ENCODE results near the gene MAD2L2. TPM values are rescaled to one million over a fixed set of nuclear protein-coding genes. Genes with fewer than 3 reads are reported as not detected.

MAD2L2 gene
- total RNA-seq, 4 donors from 2014 or later, result 5.2 to 11.4 (median 7.1) TPM

GRCh38 chr1:11729155-11729497, 48.2 kb upstream of the MAD2L2 start:
- Histone ChIP-seq H3K9me3 (no peaks in the 10 kb centered on the region), H3K27me3 (no peaks in the 10 kb centered on the region), H3K4me3 (no peak overlapping the region), H3K4me1 (peaks cover 10 to 34% (median 23%) of the 10 kb centered on the region in 4 donors), H3K27ac (peak overlapping the region in 2 of 4 donors; percentile 63 to 89), H3K36me3 (no peaks in the 10 kb centered on the region)
- in situ Hi-C loops (cut with MboI; ENCODE audit: low pct_ligation_motif_present in 1 of 4, low pct_unique_long_range_greater_than_20kb in 1 of 4, low sequenced_read_pairs in 3 of 4) (no loop called here), intact Hi-C loops (cut with DNase I; ENCODE audit: low total_unique reads) (no loop called here)
- no peak for TF ChIP-seq CTCF (IDR thresholded peaks at IDR 0.05)
- no peak for TF ChIP-seq POLR2A (IDR thresholded peaks at IDR 0.05)
- TF ChIP-seq EP300 (IDR thresholded peaks at IDR 0.05; ENCODE audit: low read depth), result no peak
- TF ChIP-seq POLR2AphosphoS5 (IDR thresholded peaks at IDR 0.05), result no peak
- WGBS, 2 donors (ENCODE audit: low coverage in 1 of 2), result 86% methylated on average over 10 of the region's 11 CpGs; no CpG with 5 or more reads in 1 of the 2 donors
- no peak for DNase-seq

GRCh38 chr1:11728126-11728806, 47.3 kb upstream of the MAD2L2 start:
- Histone ChIP-seq H3K27ac (no peak overlapping the region), H3K27me3 (no peaks in the 10 kb centered on the region), H3K36me3 (no peaks in the 10 kb centered on the region), H3K4me3 (no peak overlapping the region), H3K4me1 (peaks cover 10 to 34% (median 23%) of the 10 kb centered on the region in 4 donors), H3K9me3 (no peaks in the 10 kb centered on the region)
- in situ Hi-C loops (cut with MboI; ENCODE audit: low pct_ligation_motif_present in 1 of 4, low pct_unique_long_range_greater_than_20kb in 1 of 4, low sequenced_read_pairs in 3 of 4), result no loop called here
- intact Hi-C loops (cut with DNase I; ENCODE audit: low total_unique reads), result no loop called here
- DNase-seq, result no peak
- WGBS, 2 donors (ENCODE audit: low coverage in 1 of 2), result 98% methylated on average over 4 of the region's 4 CpGs; no CpG with 5 or more reads in 1 of the 2 donors
- TF ChIP-seq EP300 (IDR thresholded peaks at IDR 0.05; ENCODE audit: low read depth), result no peak
- TF ChIP-seq CTCF (IDR thresholded peaks at IDR 0.05), result no peak
- TF ChIP-seq POLR2AphosphoS5 (IDR thresholded peaks at IDR 0.05), result no peak
- no peak for TF ChIP-seq POLR2A (IDR thresholded peaks at IDR 0.05)

- Histone ChIP-seq H3K4me1 (peaks cover 4 to 23% (median 17%) of the 10 kb centered on the region in 4 donors), H3K36me3 (no peaks in the 10 kb centered on the region), H3K27me3 (no peaks in the 10 kb centered on the region), H3K9me3 (no peaks in the 10 kb centered on the region), H3K4me3 (no peak overlapping the region), H3K27ac (no peak overlapping the region)
- WGBS, 2 donors (ENCODE audit: low coverage in 1 of 2), result 93% methylated on average over 4 of the region's 4 CpGs; no CpG with 5 or more reads in 1 of the 2 donors
- intact Hi-C loops (cut with DNase I; ENCODE audit: low total_unique reads) (no loop called here), in situ Hi-C loops (cut with MboI; ENCODE audit: low pct_ligation_motif_present in 1 of 4, low pct_unique_long_range_greater_than_20kb in 1 of 4, low sequenced_read_pairs in 3 of 4) (no loop called here)
- no peak for DNase-seq
- TF ChIP-seq POLR2AphosphoS5 (IDR thresholded peaks at IDR 0.05) (no peak), EP300 (IDR thresholded peaks at IDR 0.05; ENCODE audit: low read depth) (no peak), CTCF (IDR thresholded peaks at IDR 0.05) (no peak), POLR2A (IDR thresholded peaks at IDR 0.05) (no peak)
These were observed 46.2 kb upstream of the MAD2L2 start for GRCh38 chr1:11727119-11727518.

- Histone ChIP-seq H3K27me3 (no peaks in the 10 kb centered on the region), H3K36me3 (no peaks in the 10 kb centered on the region), H3K9me3 (no peaks in the 10 kb centered on the region), H3K27ac (no peak overlapping the region), H3K4me1 (peaks cover 4 to 14% (median 10%) of the 10 kb centered on the region in 4 donors), H3K4me3 (no peak overlapping the region)
- 62% methylated on average over 5 of the region's 5 CpGs; no CpG with 5 or more reads in 1 of the 2 donors for WGBS, 2 donors (ENCODE audit: low coverage in 1 of 2)
- in situ Hi-C loops (cut with MboI; ENCODE audit: low pct_ligation_motif_present in 1 of 4, low pct_unique_long_range_greater_than_20kb in 1 of 4, low sequenced_read_pairs in 3 of 4), result no loop called here
- intact Hi-C loops (cut with DNase I; ENCODE audit: low total_unique reads), result no loop called here
- TF ChIP-seq POLR2AphosphoS5 (IDR thresholded peaks at IDR 0.05) (no peak), CTCF (IDR thresholded peaks at IDR 0.05) (no peak), POLR2A (IDR thresholded peaks at IDR 0.05) (no peak), EP300 (IDR thresholded peaks at IDR 0.05; ENCODE audit: low read depth) (no peak)
- DNase-seq, result no peak
These were observed 44.7 kb upstream of the MAD2L2 start for GRCh38 chr1:11725616-11726015.

Measured in transverse colon (tissue), 4 donors.